ENCODE data around the gene KLF9.

- no peak for TF ChIP-seq ATF2 (tag by site-specific recombination; IDR thresholded peaks at IDR 0.05; ENCODE audit: low read depth)
- peak; percentile 75 for TF ChIP-seq KLF10 (tag by site-specific recombination; IDR thresholded peaks at IDR 0.05)
- no peak for TF ChIP-seq ZNF146 (tag by site-specific recombination; IDR thresholded peaks at IDR 0.05)
- TF ChIP-seq CTCF (tag by site-specific recombination; IDR thresholded peaks at IDR 0.05): no peak
- no peak for TF ChIP-seq ZNF629 (tag by site-specific recombination; IDR thresholded peaks at IDR 0.05)
- no peak for TF ChIP-seq ZSCAN23 (tag by site-specific recombination; IDR thresholded peaks at IDR 0.05)
- TF ChIP-seq ZNF274 (IDR thresholded peaks at IDR 0.05; ENCODE audit: low read length): no peak
- TF ChIP-seq ZNF274 (tag by site-specific recombination; IDR thresholded peaks at IDR 0.05; ENCODE audit: borderline replicate concordance): no peak
- TF ChIP-seq YY1 (tag by site-specific recombination; IDR thresholded peaks at IDR 0.05): no peak
- TF ChIP-seq ZNF175 (tag by site-specific recombination; IDR thresholded peaks at IDR 0.05): no peak
Observed at GRCh38 chr9:70411930-70412831, 2.3 kb downstream of the KLF9 start.

All from HEK293 (cell line).